Measurements from ENCODE around the gene RASA4B. TPM values are rescaled to one million over a fixed set of nuclear protein-coding genes. Genes with fewer than 3 reads are reported as not detected.
"Not testable (repeated sequence)": the region's sequence is repeated elsewhere in the genome, so short reads cannot be mapped to it uniquely, and the experiment has no call there.

RASA4B gene
- total RNA-seq, 2 donors from 2014 or later: 21.8 to 23.9 TPM

DNA sequence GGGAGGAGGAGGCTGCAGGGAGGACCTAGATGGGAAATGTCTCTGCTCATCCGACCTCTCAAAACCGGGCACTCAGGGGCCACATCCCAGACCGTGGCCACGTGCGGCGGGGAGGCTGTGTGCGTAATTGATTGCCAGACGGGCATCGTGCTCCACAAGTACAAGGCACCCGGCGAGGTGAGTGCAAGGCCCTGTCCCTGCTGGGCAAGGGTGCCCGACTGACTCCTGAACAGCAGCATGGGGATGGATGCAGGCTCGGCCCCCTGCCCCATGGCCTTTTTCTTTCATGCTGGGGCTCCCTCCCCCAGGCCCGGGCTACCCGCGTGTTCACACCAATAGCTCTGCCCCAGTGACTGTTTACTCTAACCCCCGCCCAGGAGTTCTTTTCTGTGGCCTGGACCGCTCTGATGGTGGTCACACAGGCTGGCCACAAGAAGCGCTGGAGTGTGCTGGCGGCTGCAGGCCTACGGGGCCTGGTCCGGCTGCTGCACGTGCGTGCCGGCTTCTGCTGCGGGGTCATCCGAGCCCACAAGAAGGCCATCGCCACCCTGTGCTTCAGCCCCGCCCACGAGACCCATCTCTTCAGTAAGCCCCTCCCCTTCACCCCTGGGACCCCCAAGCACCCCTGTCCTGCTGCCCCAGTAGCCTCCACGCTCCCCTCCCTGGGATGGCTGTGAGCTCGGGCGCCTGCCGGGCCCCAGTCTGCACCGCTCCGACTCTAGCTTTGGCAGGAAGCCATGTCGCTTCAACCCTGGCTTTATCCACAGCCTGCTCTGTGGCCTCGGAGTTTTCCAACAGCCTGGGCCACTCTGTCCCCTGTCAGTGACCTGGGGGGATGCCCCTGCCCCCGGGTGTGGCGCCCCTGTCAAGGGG, 48.9 kb downstream of the RASA4B start:
- ATAC-seq: no peak
- H3K36me3 Mint-ChIP-seq: peaks cover 0 to 5% of the 10 kb centered on the region in 2 donors
- peak overlapping the region; percentile 22 to 68 for H3K27ac Mint-ChIP-seq
- H3K9me3 Mint-ChIP-seq: no peaks in the 10 kb centered on the region
- DNase-seq (ENCODE audit: low spot score in 2 of 2): peak in 1 of 2 donors; percentile 53

DNA sequence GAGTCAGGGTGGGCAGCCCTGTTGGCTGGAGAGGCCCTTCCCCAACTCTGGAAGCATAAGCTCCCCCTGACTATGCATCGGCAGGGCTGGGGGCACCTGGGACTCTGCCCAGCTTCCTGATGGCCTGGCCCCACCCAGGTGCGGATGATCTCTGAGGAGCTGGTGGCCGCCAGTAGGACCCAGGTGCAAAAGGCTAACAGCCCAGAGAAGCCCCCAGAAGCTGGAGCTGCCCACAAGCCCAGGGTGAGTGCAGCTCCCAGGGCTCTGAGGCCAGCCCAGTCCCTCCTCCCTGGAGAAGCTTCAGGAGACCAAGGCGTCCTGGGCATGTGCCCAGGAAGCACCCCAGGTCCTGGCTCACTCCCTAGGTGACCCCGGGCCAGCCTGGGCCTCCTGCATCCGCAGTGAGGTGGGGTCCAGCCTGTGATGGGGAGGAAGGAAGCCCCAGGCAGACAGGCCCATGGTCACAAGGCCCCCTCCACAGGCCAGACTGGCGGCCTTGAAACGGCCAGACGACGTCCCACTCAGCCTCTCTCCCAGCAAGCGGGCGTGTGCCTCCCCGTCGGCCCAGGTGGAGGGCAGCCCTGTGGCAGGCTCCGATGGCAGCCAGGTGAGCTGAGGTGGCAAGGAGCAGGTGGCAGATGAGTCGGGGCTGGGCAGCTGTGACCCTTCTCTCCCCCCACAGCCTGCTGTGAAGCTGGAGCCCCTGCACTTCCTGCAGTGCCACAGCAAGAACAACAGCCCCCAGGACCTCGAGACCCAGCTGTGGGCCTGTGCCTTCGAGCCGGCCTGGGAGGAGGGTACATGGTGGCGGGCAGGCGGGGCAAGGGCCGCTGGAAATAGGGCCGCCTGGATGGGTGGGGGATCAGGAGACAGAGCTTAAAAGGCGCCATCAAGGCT, 49.7 kb downstream of the RASA4B start:
- no peak overlapping the region for H3K27ac Mint-ChIP-seq
- no peaks in the 10 kb centered on the region for H3K9me3 Mint-ChIP-seq
- H3K36me3 Mint-ChIP-seq: peaks cover 0 to 5% of the 10 kb centered on the region in 2 donors
- no peak for ATAC-seq
- no peak for DNase-seq (ENCODE audit: low spot score in 2 of 2)

DNA sequence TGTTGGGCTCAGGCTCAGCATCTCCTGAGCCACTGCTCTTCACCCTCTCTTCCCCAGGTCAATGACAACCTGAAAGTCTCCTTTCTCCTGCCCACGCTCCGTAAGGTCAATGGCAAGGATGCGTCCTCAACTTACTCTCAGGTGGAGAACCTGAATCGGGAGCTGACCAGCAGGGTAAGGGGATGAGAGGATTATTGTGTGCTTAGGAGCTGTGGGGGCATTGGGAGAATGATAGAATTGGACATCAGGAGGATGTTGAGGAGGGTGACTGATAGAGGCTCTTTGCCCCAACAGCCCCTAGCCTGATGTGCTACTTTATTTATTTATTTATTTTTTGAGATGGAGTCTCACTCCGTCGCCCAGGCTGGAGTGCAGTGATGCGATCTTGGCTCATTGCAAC, 51.5 kb downstream of the RASA4B start:
- ATAC-seq (no peak), DNase-seq (ENCODE audit: low spot score in 2 of 2) (no peak)
- no peaks in the 10 kb centered on the region for H3K9me3 Mint-ChIP-seq
- no peak overlapping the region for H3K27ac Mint-ChIP-seq
- H3K36me3 Mint-ChIP-seq: peaks cover 0 to 5% of the 10 kb centered on the region in 2 donors

DNA sequence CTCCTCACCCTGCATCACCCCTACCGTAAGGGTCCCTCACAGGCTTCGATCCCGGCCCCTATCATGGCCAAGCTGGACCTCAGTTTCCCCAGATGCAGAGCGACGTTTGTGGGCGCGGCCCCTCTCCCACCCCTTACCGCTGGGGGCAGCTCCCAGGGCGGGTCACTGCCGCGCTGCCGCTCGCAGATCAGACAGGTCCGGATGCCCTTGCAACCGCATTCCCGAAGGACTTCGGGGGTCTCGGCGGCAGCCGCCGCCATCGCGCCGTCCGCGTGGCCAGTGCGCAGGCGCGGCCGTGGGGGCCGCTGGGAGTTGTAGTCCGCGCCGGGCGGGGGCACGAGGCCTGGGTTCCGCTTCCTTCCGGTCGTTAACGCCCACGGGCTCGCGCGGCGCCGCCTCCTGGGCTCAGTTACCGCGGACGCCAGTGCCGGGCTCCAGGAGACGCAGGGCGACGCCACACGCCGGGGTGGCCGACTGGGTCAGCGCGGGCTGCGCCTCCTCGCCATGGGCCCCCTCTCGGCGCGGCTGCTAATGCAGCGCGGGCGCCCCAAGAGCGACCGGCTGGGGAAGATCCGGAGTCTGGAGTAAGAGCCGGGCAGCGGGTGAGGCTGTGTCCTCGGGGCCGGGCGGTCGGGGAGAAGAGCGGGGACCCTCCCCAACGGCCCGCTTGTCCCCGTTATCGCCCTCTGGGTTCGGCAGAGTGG, 52.8 kb downstream of the RASA4B start, which contains the start of the genes ALKBH4 and LRWD1:
ALKBH4 (minus strand) TSS at position 287 of the 704 bp plus-strand sequence; CDS start at position 260, 27 bp downstream.
LRWD1 (plus strand) TSS at position 408 of the 704 bp plus-strand sequence; CDS start at position 505, 97 bp downstream.
- Mint-ChIP-seq H3K9me3 (no peaks in the 10 kb centered on the region), H3K36me3 (peaks cover 0 to 5% of the 10 kb centered on the region in 2 donors), H3K27ac (peak within 1 kb of the TSS; percentile 91 to 94)
- DNase-seq (ENCODE audit: low spot score in 2 of 2) (peak; percentile 97), ATAC-seq (peak; percentile 95 to 98)

DNA sequence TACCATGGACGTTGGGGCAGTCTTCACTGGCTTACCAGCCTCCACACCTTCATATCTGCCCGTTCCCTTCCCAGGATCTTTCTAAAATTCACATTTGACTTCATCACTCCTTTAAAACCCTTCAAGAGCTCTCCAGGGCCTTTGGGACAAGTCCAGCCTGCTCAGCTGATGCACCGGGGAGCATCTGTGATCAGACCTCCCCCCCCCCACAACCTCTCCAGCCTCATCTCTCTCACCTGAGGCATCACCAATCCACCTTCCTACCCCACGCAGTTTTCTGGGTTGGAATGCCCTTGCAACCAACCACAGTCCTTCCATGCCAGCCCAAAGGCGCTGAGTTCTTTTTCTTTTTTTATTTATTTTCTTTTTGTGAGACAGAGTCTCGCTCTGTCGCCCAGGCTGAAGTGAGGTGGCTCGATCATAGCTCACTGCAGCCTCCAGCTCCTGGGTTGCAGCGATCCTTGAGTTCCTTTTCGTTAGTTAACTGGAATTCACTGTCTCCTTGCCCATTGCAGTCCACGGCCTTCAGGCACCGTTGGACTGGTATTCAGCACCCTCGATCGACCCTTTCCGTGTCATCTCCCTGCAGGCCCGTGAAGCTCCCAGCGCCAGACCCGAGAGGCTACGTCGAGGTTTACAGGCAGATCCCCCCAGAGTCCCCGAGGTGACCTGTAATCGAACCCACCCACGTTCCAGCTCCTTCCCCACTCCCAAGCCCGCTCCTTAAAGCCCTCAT, 53.6 kb downstream of the RASA4B start:
- Mint-ChIP-seq H3K9me3 (no peaks in the 10 kb centered on the region), H3K36me3 (peaks cover 0 to 5% of the 10 kb centered on the region in 2 donors), H3K27ac (peak overlapping the region; percentile 91 to 94)
- ATAC-seq (no peak), DNase-seq (ENCODE audit: low spot score in 2 of 2) (no peak)

DNA sequence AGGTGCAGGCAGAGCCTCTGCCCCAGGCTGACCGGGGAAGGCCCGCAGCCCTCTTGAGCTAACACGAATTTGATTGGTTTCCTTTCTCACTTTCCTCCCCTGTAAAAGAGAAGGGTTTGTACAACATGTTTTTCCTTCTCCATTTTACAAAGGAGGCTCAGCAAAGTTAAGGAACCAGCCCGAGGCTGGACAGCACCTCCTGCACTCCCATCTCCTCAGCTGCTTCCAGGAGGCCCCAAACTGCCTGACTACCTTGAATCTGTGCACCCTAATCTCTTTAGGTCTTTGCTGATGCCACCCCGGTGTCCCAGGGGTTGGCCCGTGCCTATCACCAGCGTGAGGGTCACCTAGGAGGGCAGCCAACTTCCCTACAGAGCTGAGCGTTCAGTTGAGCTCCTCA, 57.1 kb downstream of the RASA4B start:
- H3K9me3 Mint-ChIP-seq: no peaks in the 10 kb centered on the region

DNA sequence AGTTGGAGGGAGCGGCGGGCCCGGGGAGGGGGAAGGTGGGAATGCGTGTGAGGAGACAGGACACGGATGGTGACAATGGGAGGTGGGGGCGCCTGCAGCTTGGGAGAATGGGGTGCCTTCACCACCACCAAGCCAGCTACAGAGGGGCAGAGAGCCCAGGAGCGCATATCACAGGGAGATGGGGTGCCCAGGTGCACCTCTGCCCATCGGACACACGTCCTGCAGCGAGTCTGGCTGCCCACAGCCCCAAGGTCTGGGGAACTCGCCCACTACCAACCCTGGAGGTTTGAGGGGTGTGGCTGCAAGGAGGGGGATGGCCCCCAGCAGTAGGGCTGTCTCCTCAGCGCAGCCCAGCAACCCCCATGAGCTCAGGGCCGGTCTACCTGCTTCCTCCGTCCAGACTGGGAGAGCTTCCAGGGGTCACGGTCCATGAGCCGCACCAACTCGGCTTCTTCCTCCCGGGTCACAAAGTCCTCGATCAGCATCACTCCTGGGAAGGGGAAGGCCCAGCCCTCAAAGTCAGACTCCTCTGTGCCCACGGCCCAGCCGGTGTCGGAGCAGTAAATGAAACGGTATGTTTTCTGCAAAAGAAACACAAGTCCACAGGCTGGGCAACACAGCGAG, 58.2 kb downstream of the RASA4B start:
- no peak overlapping the region for H3K27ac Mint-ChIP-seq
- peaks cover 0 to 3% of the 10 kb centered on the region in 2 donors for H3K36me3 Mint-ChIP-seq
- ATAC-seq (no peak), DNase-seq (ENCODE audit: low spot score in 2 of 2) (no peak)
- H3K9me3 Mint-ChIP-seq: no peaks in the 10 kb centered on the region

More for the DNA sequence above, 57.1 kb downstream of the RASA4B start:
- peaks cover 0 to 5% of the 10 kb centered on the region in 2 donors for H3K36me3 Mint-ChIP-seq
- no peak for ATAC-seq
- no peak for DNase-seq (ENCODE audit: low spot score in 2 of 2)
- peak overlapping the region in 1 of 2 donors; percentile 15 for H3K27ac Mint-ChIP-seq

DNA sequence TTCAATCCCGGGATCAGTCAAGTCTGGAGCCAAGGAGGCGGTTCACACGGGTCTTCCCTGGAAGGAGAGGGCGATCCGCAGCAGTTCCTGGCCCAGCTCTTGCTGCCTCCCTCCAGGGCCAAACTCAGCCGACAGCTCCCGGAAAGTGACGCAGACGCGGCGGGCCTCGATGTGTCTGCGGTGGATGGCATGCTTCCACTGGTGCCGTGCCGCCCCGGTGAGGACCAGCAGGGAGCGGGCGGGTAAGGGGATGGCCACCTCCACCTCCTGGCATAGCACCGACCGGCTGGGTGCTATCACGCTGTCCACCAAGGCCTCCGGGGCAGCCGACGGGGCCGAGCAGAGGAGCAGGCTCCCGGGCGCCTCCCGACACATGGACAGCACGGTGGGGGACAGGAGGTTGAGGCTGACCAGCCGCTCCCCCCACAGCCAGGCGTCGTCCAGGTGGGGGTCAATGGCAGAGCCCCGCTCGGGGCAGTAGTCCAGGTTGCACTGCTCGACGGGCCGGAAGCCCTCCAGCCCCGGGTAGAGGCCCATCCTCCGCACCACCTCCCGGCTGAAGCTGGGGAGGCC, 60.1 kb downstream of the RASA4B start:
- Mint-ChIP-seq H3K27ac (no peak overlapping the region), H3K9me3 (no peaks in the 10 kb centered on the region), H3K36me3 (no peaks in the 10 kb centered on the region)
- DNase-seq (ENCODE audit: low spot score in 2 of 2): no peak
- no peak for ATAC-seq

DNA sequence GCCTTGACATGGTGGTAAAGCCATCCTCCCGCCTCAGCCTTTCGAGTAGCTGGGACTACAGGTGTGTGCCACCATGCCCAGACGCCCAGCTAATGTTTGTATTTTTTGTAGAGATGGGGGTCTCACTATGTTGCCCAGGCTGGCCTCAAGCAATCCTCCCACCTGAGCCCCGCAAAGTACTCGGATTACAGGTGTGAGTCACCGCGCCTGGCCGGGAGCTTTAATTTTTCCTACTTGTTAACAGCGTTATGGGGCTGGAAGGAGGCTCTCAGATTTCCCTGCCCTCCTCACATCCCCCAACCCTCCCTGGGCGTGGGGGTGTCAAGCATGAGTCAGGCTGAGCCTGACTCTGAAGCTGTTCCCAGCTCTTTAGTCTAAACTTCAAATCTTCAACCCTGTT, 61.2 kb downstream of the RASA4B start:
- DNase-seq (ENCODE audit: low spot score in 2 of 2) (no peak), ATAC-seq (no peak)
- H3K27ac Mint-ChIP-seq: no peak overlapping the region
- no peaks in the 10 kb centered on the region for H3K36me3 Mint-ChIP-seq
- H3K9me3 Mint-ChIP-seq: no peaks in the 10 kb centered on the region

DNA sequence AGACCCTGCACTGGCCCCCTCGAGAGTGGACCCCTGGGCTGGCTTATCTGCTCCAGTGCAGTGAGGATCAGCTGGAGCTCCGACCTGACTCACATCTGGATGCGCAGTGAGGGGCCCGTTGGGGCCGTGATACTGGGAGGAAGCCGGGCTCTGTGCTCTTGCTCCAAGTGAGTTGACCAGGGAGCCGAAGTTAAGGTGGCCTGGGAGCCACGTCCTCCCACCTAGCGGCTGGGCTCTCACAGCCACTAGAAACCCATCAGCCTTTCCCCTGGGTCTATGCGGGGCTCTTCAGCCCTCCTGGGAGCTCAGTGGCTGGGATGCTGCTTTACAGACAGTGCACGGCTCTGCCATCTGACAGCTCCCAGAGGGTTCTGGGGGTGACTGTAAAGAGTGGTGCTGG, 62.0 kb downstream of the RASA4B start:
- peak in 1 of 2 donors; percentile 21 for ATAC-seq
- Mint-ChIP-seq H3K27ac (no peak overlapping the region), H3K36me3 (no peaks in the 10 kb centered on the region), H3K9me3 (no peaks in the 10 kb centered on the region)
- no peak for DNase-seq (ENCODE audit: low spot score in 2 of 2)

DNA sequence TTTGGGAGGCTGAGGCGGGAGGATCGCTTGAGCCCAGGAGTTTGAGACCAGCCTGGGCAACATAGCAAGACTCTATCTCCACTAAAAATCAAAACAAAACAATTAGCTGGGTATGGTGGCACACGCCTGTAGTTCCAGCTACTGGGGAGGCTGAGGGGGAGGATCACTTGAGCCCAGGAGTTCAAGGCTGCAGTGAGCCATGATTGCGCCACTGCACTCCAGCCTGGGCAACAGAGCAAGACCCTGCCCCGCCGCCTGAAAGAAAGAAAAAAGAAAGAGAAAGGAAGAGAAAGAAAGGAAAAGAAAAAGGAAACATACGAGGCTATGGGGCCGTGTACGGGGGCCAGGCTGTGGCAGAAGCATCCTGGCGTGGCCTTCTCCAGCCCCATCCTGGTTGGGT, 62.6 kb downstream of the RASA4B start:
- H3K36me3 Mint-ChIP-seq; H3K9me3 Mint-ChIP-seq; ATAC-seq; DNase-seq (ENCODE audit: low spot score in 2 of 2): not testable (repeated sequence)
- H3K27ac Mint-ChIP-seq: peak overlapping the region; percentile 76 to 84

DNA sequence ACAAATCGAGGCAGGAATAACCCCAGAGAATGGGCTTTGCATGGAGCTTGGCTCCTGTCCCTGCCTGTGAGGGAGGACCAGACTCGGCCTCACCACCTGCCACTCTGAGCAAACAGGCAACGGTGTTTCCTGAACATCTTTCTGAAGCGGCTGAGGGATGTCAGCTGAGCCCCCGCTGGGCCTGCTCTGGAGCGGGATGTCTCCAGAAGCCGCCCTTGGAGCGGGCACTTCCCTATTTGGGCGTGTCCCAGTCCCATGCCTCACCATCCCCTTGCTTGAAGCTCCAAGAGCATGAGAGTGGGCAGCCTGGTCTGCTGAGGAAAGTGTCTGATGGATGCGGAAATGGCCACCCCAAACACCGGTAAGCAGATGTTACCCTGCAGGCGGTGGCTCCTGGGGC, 63.1 kb downstream of the RASA4B start:
- DNase-seq (ENCODE audit: low spot score in 2 of 2): no peak
- no peaks in the 10 kb centered on the region for H3K9me3 Mint-ChIP-seq
- no peaks in the 10 kb centered on the region for H3K36me3 Mint-ChIP-seq
- no peak for ATAC-seq
- H3K27ac Mint-ChIP-seq: peak overlapping the region in 1 of 2 donors; percentile 76

DNA sequence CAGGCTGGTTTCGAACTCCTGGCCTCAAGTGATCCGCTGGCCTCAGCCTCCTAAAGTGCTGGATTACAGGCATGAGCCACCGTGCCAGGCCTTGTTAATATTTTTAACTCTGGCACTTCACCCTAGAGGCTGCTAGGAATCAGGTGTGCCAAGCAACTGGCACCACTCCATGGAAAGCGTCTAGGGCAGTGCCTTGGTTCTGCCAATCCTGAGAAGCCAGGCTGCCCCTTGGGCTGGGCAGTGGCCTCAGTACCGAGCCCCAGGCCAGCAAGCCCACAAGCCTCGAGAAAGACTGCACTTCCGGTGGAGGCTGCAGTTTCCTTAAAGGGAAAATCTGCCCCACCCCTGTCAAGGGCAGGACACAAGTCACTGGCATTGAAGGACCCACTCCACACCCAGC, 64.3 kb downstream of the RASA4B start:
- ATAC-seq (no peak), DNase-seq (ENCODE audit: low spot score in 2 of 2) (no peak)
- Mint-ChIP-seq H3K27ac (peak overlapping the region in 1 of 2 donors; percentile 73), H3K36me3 (no peaks in the 10 kb centered on the region), H3K9me3 (no peaks in the 10 kb centered on the region)

DNA sequence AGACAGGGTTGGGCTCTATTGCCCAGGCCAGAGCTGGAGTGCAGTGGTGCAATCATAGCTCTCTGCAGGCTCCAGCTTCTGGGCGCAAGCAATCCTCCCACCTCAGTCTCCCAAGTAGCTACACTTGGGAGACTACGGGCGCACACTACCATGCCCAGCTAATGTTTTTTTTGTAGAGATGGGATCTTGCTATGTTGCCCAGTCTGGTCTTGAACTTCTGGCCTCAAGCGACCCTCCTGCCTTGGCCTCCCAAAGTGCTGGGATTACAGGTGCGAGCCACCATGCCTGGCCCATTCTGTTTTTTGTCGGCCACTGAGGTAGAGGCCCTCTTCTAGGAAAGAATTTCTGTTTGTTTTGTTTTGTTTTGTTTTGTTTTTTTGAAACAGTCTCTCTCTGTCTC, 65.1 kb downstream of the RASA4B start:
- Mint-ChIP-seq H3K36me3 (no peaks in the 10 kb centered on the region), H3K27ac (peak overlapping the region in 1 of 2 donors; percentile 73), H3K9me3 (no peaks in the 10 kb centered on the region)
- DNase-seq (ENCODE audit: low spot score in 2 of 2) (no peak), ATAC-seq (no peak)

DNA sequence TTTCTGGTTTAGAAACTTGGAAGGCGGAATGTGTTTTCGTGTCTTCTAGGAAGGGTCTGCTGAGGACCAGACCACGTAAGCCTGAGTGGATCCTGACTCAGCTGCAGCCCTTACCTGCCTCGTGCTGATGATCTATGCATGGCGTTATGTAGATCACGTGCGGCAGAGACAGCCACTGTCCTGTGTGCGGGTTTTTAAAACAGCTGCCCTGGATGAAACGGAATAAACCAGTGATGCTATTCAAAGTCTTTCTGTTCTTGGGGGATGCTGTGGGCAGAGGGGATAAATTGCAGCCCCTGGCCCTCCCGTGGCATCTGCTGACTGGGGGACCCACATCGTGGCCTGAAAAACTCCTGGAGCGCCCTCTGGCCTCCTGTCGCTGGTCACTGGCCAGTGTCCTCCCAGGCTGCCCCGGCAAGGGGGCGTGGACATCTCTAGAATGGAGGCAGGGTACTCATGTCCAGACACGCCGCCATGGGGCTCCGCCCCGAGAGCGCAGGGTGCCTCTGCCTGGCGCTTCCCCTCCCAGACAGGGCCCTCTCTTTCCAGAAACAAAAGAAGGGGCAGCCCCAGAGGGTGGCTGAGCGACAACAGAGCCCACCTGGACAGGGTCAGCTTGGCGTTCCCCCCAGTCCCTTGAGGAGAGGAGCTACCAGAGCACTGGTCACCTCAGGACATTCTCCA, 66.1 kb downstream of the RASA4B start:
- no peak overlapping the region for H3K27ac Mint-ChIP-seq
- no peaks in the 10 kb centered on the region for H3K9me3 Mint-ChIP-seq
- no peak for DNase-seq (ENCODE audit: low spot score in 2 of 2)
- ATAC-seq: no peak
- no peaks in the 10 kb centered on the region for H3K36me3 Mint-ChIP-seq

All from activated naive CD4-positive, alpha-beta T cell treated with anti-CD3 and anti-CD28 coated beads, Interleukin-2, amount 50 U/mL, for 72 hours (primary cell).